Ishikawa (cell line): ENCODE data around the gene ARHGEF17.

Experiments used
- CEBPB ChIP-seq: IDR thresholded peaks from 2 replicates; pipeline ENCODE4 v1.6.1; 2012
- CREB1 ChIP-seq: IDR thresholded peaks from 2 replicates; pipeline ENCODE4 v1.6.1; 2012; ENCODE audit warnings: low read depth
- EGR1 ChIP-seq: IDR thresholded peaks from 2 replicates; pipeline ENCODE4 v1.6.1; 2012
- EP300 ChIP-seq: IDR thresholded peaks from 2 replicates; pipeline ENCODE4 v1.6.1; 2012; ENCODE audit warnings: borderline replicate concordance
- FOXM1 ChIP-seq: IDR thresholded peaks from 2 replicates; pipeline ENCODE4 v1.6.1; 2012; ENCODE audit warnings: low read depth, borderline replicate concordance
- MAX ChIP-seq: IDR thresholded peaks from 2 replicates; pipeline ENCODE4 v1.6.1; 2012
- NFIC ChIP-seq: IDR thresholded peaks from 2 replicates; pipeline ENCODE4 v1.6.1; 2012
- RAD21 ChIP-seq: IDR thresholded peaks from 2 replicates; pipeline ENCODE4 v1.6.1; 2012; ENCODE audit warnings: low read depth
- TAF1 ChIP-seq: IDR thresholded peaks from 2 replicates; pipeline ENCODE4 v1.6.1; 2012; ENCODE audit warnings: low read depth, mild to moderate bottlenecking
- TCF12 ChIP-seq: IDR thresholded peaks from 2 replicates; pipeline ENCODE4 v1.6.1; 2012; ENCODE audit warnings: low read depth
- TEAD4 ChIP-seq: IDR thresholded peaks from 2 replicates; pipeline ENCODE4 v1.6.1; 2012
- YY1 ChIP-seq: IDR thresholded peaks from 2 replicates; pipeline ENCODE4 v1.6.1; 2012; ENCODE audit warnings: low read depth
- ZBTB7A ChIP-seq: IDR thresholded peaks from 2 replicates; pipeline ENCODE4 v1.6.1; 2012; ENCODE audit warnings: low read depth
- TF ChIP-seq, protein P1 (sequence below): IDR thresholded peaks from 2 replicates; pipeline ENCODE4 v1.6.1; 2012; ENCODE audit warnings: low read depth, mild to moderate bottlenecking

DNA sequence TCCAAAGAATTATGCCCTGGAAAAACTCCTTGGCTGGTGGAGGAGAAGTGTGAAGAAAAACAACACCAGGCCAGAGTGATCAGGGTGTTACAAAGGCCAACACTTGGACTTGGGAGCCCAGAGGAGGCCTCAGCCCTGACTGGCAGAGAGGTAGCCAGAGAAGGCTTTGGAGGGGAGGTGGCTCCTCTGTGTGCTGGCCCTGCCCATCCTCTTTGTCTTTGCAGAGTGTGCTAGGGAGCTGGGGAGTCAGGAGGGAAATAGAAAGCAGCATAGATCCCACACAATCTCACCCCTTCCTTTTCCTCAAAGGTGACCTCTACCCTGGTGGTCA lies 48.0 kb upstream of the ARHGEF17 start:
- TF ChIP-seq, protein P1, sequence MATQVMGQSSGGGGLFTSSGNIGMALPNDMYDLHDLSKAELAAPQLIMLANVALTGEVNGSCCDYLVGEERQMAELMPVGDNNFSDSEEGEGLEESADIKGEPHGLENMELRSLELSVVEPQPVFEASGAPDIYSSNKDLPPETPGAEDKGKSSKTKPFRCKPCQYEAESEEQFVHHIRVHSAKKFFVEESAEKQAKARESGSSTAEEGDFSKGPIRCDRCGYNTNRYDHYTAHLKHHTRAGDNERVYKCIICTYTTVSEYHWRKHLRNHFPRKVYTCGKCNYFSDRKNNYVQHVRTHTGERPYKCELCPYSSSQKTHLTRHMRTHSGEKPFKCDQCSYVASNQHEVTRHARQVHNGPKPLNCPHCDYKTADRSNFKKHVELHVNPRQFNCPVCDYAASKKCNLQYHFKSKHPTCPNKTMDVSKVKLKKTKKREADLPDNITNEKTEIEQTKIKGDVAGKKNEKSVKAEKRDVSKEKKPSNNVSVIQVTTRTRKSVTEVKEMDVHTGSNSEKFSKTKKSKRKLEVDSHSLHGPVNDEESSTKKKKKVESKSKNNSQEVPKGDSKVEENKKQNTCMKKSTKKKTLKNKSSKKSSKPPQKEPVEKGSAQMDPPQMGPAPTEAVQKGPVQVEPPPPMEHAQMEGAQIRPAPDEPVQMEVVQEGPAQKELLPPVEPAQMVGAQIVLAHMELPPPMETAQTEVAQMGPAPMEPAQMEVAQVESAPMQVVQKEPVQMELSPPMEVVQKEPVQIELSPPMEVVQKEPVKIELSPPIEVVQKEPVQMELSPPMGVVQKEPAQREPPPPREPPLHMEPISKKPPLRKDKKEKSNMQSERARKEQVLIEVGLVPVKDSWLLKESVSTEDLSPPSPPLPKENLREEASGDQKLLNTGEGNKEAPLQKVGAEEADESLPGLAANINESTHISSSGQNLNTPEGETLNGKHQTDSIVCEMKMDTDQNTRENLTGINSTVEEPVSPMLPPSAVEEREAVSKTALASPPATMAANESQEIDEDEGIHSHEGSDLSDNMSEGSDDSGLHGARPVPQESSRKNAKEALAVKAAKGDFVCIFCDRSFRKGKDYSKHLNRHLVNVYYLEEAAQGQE, result no peak
- no peak for TF ChIP-seq MAX
- no peak for TF ChIP-seq RAD21
- TF ChIP-seq TCF12, result no peak
- no peak for TF ChIP-seq EP300
- no peak for TF ChIP-seq NFIC
- no peak for TF ChIP-seq TAF1
- TF ChIP-seq CREB1, result no peak
- TF ChIP-seq CEBPB, result no peak
- no peak for TF ChIP-seq YY1
- TF ChIP-seq FOXM1, result no peak
- TF ChIP-seq ZBTB7A, result no peak
- no peak for TF ChIP-seq TEAD4
- TF ChIP-seq EGR1, result no peak
